PC-9 (cell line): Measurements from ENCODE around the gene EFNA2. TPM values are rescaled to one million over a fixed set of nuclear protein-coding genes. Genes with fewer than 3 reads are reported as not detected.

Source experiments
- BruUV-seq: library from RNA; stranded (reverse); fragments of 400-500 nt; replicated peaks from 2 replicates; lab custom pipeline; 2021; lab: Mats Ljungman, UMichigan
- CTCF ChIA-PET: fragments of 300-600 bp; sonication (Branson Sonifier 250); formaldehyde crosslinking; loops from one replicate; lab custom pipeline; 2022; ENCODE audit warnings: antibody characterized with exemption; lab: Charles Lee
- POLR2A ChIA-PET: fragments of 300-600 bp; sonication (Branson Sonifier 250); formaldehyde crosslinking; loops from one replicate; lab custom pipeline; 2022; ENCODE audit warnings: antibody characterized with exemption; ENCODE audit not compliant: unreplicated experiment; lab: Charles Lee
- DNase-seq, 2 experiments: peaks; one replicate each; pipeline versions ENCODE4 v3.0.0 to v3.0.0-alpha.2; 2015 to 2022; ENCODE audit warnings: mixed read lengths in 1 of 2
- H2AFZ ChIP-seq: fragments of 200-600 bp; sonication (generic); 2 replicates; pipeline ENCODE4 v1.8.1; 2017; ENCODE audit warnings: antibody characterized with exemption
- H3F3A ChIP-seq: fragments of 200-600 bp; sonication (generic); 2 replicates; pipeline ENCODE4 v1.8.1; 2017; ENCODE audit warnings: antibody characterized with exemption, mild to moderate bottlenecking, low read depth; ENCODE audit not compliant: insufficient read depth
- H3K27ac ChIP-seq: fragments of 200-600 bp; sonication (generic); 2 replicates; pipeline ENCODE4 v1.6.1; 2016; ENCODE audit warnings: mixed run types
- H3K27me3 ChIP-seq: fragments of 200-600 bp; sonication (generic); 2 replicates; pipeline ENCODE4 v1.6.1; 2016; ENCODE audit warnings: low read depth, mixed run types; ENCODE audit not compliant: insufficient read depth
- H3K36me3 ChIP-seq: fragments of 200-600 bp; sonication (generic); 2 replicates; pipeline ENCODE4 v1.6.1; 2016; ENCODE audit warnings: low read depth, mixed run types
- H3K4me1 ChIP-seq: fragments of 200-600 bp; sonication (generic); replicated peaks from 2 replicates; pipeline ENCODE4 v1.6.1; 2016; ENCODE audit warnings: mixed run types; ENCODE audit not compliant: insufficient read depth
- H3K4me2 ChIP-seq: fragments of 200-600 bp; sonication (generic); 2 replicates; pipeline ENCODE4 v1.6.1; 2017; ENCODE audit warnings: mixed run types
- H3K4me3 ChIP-seq: fragments of 200-600 bp; sonication (generic); 2 replicates; pipeline ENCODE4 v1.6.1; 2016; ENCODE audit warnings: mixed run types
- H3K79me2 ChIP-seq: fragments of 200-600 bp; sonication (generic); 2 replicates; pipeline ENCODE4 v1.6.1; 2017; ENCODE audit warnings: low read depth, mixed run types
- H3K9me2 ChIP-seq: fragments of 200-600 bp; sonication (generic); 2 replicates; pipeline ENCODE4 v1.8.1; 2017; ENCODE audit warnings: mild to moderate bottlenecking; ENCODE audit not compliant: insufficient read depth
- H3K9me3 ChIP-seq: fragments of 200-600 bp; sonication (generic); 2 replicates; pipeline ENCODE4 v1.8.1; 2016; ENCODE audit warnings: low read depth; ENCODE audit not compliant: insufficient read depth
- H4K20me1 ChIP-seq: fragments of 200-600 bp; sonication (generic); 2 replicates; pipeline ENCODE4 v1.8.1; 2017; ENCODE audit not compliant: insufficient read depth
- EZH2 ChIP-seq: fragments of 200-600 bp; sonication (generic); IDR thresholded peaks from 2 replicates; pipeline ENCODE4 v1.8.0; 2017; ENCODE audit warnings: antibody characterized with exemption, low read depth
- intact Hi-C: fragments of 100-400 bp; cut with micrococcal nuclease; formaldehyde crosslinking; loops from one replicate; pipeline ENCODE4 v1.10.0; 2022; ENCODE audit not compliant: unreplicated experiment
- total RNA-seq: library from RNA; stranded (reverse); gene quantifications from 2 replicates; pipeline ENCODE4 v1.2.3, GENCODE V29; 2021
- TF ChIP-seq, protein P1 (sequence below): fragments of 200-600 bp; sonication (generic); conservative IDR thresholded peaks from 2 replicates; pipeline ENCODE4 v1.6.1; 2017; ENCODE audit warnings: mixed run types, antibody characterized with exemption, mild to moderate bottlenecking, moderate library complexity

Gene EFNA2
- total RNA-seq, 1 experiment from 2014 or later, result not detected

DNA sequence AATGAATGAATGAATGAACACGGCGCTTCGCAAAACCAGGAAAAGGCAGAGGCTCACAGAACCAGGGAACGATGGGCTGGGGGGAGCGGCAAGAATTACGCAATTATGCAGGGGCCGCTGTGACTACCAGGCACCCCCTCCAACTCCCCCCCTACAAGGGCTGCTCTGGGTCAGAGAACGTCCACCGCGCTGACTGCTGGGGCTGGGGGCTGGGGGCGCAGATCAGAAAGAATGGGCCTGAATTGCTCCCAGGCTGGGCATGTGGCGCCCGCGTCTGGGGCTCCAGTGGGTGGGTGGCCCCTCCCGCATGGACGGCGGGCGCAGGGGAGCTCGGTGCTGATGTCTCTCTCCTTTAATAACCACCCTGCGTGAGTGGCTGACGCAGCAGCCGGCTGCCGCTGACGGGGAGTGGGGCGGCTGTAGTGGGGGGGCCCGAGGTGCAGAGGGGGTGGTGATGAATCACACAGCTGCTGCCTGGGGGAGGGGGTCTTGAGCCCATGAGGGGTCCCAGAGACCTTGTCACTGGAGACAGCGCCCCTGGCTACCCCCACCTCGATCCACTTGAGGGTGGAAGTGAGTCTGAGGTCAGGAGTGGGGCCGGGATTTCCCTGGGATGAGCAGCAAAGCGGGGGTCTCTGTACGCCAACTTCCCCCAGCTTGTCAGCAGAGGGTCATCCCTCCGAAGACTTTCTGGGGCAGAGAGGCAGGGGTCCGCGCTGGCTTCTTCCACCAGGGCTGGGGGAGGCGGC is 18.0 kb upstream of the EFNA2 start:
- POLR2A ChIA-PET, result no interaction called here
- H4K20me1 ChIP-seq, result peaks cover 4% of the 10 kb centered on the region; the same call in 1 of the 2 replicates
- H3K27ac ChIP-seq, result no peak overlapping the region
- peak overlapping the region; percentile 59; the same call in 1 of the 2 replicates for H3K4me3 ChIP-seq
- no peaks in the 10 kb centered on the region for H3K9me2 ChIP-seq
- no peaks in the 10 kb centered on the region for H3K9me3 ChIP-seq
- CTCF ChIA-PET, result interaction anchor here (5.0 kb wide), 1 partner anchor 23 kb away, joined by 76 read pairs; no protein-coding TSS in a partner anchor
- TF ChIP-seq EZH2, result no peak
- TF ChIP-seq, protein P1, sequence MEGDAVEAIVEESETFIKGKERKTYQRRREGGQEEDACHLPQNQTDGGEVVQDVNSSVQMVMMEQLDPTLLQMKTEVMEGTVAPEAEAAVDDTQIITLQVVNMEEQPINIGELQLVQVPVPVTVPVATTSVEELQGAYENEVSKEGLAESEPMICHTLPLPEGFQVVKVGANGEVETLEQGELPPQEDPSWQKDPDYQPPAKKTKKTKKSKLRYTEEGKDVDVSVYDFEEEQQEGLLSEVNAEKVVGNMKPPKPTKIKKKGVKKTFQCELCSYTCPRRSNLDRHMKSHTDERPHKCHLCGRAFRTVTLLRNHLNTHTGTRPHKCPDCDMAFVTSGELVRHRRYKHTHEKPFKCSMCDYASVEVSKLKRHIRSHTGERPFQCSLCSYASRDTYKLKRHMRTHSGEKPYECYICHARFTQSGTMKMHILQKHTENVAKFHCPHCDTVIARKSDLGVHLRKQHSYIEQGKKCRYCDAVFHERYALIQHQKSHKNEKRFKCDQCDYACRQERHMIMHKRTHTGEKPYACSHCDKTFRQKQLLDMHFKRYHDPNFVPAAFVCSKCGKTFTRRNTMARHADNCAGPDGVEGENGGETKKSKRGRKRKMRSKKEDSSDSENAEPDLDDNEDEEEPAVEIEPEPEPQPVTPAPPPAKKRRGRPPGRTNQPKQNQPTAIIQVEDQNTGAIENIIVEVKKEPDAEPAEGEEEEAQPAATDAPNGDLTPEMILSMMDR, result no peak
- intact Hi-C loops, result loop anchor here (2.0 kb wide), 1 partner anchor 15 kb away; no protein-coding TSS in a partner anchor
- BruUV-seq, result no TSS peak
- H3K27me3 ChIP-seq, result no peaks in the 10 kb centered on the region
- H3K4me2 ChIP-seq, result peak overlapping the region; percentile 78
- no peak overlapping the region for H2AFZ ChIP-seq
- H3F3A ChIP-seq, result peaks cover 39% of the 10 kb centered on the region; the same call in 1 of the 2 replicates
- DNase-seq, result no peak
- H3K79me2 ChIP-seq, result peaks cover 30% of the 10 kb centered on the region
- H3K36me3 ChIP-seq, result peaks cover 6% of the 10 kb centered on the region; the same call in 1 of the 2 replicates
- H3K4me1 ChIP-seq, result peaks cover 46% of the 10 kb centered on the region

- peak overlapping the region; percentile 63 for H3K4me2 ChIP-seq
These were observed 17.2 kb upstream of the EFNA2 start for GRCh38 chr19:1268226-1269064.

More at GRCh38 chr19:1268226-1269064, 17.2 kb upstream of the EFNA2 start:
- H4K20me1 ChIP-seq, result peaks cover 8% of the 10 kb centered on the region; the same call in 1 of the 2 replicates
- H3K4me1 ChIP-seq, result peaks cover 46% of the 10 kb centered on the region
- peaks cover 7% of the 10 kb centered on the region; the same call in 1 of the 2 replicates for H3K36me3 ChIP-seq
- H3K27ac ChIP-seq, result no peak overlapping the region
- peak overlapping the region; percentile 67; the same call in 1 of the 2 replicates for H3K4me3 ChIP-seq
- ChIA-PET CTCF (interaction anchor here (0.6 to 5.0 kb wide), 3 partner anchors 16 to 187 kb away, joined by 4 to 76 read pairs (median 5); no protein-coding TSS in a partner anchor), POLR2A (interaction anchor here (0.5 to 1.3 kb wide), 24 partner anchors 9 to 1267 kb away, joined by 3 to 23 read pairs (median 4); partner anchors contain the start of genes ABCA7, GPX4 and REEP6)
- H3F3A ChIP-seq, result peaks cover 38% of the 10 kb centered on the region
- H2AFZ ChIP-seq, result no peak overlapping the region
- no TSS peak for BruUV-seq
- peaks cover 38% of the 10 kb centered on the region for H3K79me2 ChIP-seq
- no peaks in the 10 kb centered on the region for H3K27me3 ChIP-seq
- H3K9me2 ChIP-seq, result no peaks in the 10 kb centered on the region
- DNase-seq, result no peak
- TF ChIP-seq EZH2, result no peak
- TF ChIP-seq, protein P1, result no peak
- H3K9me3 ChIP-seq, result no peaks in the 10 kb centered on the region
- intact Hi-C loops, result no loop called here
